CD4-positive, alpha-beta T cell treated with Interleukin-4 for 4 hours (primary cell): Measurements from ENCODE around the gene ABCC8.

Experiments
- DNase-seq: peaks from one replicate; pipeline ENCODE4 v3.0.0-alpha.2; 2020

The ABCC8 gene

GRCh38 chr11:17423533-17424310 is 52.9 kb downstream of the ABCC8 start:
- DNase-seq: no peak

DNA sequence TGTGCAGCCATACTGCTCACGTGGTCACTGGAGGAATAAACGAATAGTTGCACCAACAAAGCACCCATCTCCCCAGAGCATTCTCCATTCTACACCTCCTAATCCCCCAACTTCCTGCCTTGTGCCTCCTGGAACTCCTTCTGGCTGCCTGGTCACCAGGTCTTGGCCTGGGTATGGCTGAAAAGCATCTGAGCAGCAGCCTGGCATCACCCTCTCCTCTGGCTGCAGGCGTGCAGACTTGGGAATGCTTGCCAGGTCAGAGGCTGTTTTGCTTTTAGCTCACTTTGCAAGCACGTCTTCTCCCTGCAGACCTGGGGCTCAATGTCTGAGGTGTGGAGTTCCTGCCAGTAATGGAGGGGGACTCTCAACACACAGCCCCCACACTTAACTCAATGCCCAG is 54.9 kb downstream of the ABCC8 start:
- no peak for DNase-seq

GRCh38 chr11:17418444-17419081 is 58.1 kb downstream of the ABCC8 start:
- no peak for DNase-seq

DNA sequence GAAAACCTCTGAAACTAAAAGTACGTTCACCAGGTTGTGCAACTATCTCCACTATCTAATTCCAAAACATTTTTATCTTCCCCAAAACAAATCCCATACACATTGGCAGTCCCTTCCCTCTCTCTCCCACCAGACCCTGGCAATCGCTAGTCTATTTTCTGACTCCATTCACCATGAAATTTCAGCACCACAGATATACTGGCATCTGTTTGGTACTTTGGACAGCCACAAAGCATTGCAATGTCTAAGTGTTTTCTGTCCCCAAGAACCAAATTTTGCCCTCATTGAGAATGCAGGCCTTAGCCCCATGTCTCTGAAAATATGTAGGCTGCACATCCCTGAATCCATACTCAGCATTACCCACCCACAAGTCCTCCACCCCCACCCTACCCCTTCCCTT is 60.2 kb downstream of the ABCC8 start:
- DNase-seq: no peak

DNA sequence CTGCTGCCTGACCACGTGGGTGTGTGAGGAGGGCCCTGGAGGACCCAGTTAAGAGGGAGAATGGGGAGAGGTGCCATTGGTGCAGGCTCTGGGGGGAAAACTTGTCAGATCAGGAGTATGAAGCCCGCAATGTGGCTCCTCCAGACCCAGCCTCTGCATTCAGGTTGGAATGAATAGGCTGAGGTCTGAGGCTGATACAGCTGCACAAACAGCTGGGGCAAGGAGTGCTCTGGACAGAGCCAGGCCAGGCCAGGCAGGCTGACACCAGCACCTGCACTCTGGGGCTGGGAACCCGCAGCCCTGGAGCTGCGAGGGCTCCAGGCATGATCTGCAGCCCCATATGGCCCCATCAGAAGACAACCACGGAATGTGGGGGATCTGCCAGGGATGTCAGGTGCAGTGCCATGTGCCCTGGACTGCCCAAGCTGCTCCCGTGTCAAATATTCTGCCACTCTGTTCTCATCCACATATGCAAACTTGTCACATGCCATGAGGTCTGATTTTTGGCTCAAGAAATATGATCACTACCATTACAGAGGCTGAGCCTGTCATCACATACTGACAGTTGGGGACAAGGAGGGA is 61.0 kb downstream of the ABCC8 start:
- DNase-seq: no peak

GRCh38 chr11:17414992-17415391 is 61.7 kb downstream of the ABCC8 start:
- no peak for DNase-seq

DNA sequence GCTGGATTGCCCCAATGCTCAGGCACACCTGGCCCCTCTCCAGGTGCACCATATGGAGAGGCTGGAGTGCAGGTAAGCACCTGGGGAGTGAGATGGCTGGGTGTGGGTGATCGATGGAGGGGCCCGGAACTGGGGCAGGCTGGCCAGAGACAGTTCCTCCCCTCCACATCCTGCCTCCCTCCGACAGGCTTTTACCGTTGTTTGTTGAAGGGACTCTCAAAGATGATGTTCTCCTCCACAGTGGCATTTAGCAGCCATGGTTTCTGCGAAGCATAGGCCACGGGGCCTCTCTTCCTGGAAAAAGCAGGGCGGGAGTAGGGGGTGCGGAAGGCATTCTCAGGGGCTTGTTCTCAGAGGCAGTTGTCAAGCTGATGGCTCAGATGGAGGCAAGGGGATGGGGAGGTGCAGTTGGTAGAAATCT is 62.3 kb downstream of the ABCC8 start:
- no peak for DNase-seq

DNA sequence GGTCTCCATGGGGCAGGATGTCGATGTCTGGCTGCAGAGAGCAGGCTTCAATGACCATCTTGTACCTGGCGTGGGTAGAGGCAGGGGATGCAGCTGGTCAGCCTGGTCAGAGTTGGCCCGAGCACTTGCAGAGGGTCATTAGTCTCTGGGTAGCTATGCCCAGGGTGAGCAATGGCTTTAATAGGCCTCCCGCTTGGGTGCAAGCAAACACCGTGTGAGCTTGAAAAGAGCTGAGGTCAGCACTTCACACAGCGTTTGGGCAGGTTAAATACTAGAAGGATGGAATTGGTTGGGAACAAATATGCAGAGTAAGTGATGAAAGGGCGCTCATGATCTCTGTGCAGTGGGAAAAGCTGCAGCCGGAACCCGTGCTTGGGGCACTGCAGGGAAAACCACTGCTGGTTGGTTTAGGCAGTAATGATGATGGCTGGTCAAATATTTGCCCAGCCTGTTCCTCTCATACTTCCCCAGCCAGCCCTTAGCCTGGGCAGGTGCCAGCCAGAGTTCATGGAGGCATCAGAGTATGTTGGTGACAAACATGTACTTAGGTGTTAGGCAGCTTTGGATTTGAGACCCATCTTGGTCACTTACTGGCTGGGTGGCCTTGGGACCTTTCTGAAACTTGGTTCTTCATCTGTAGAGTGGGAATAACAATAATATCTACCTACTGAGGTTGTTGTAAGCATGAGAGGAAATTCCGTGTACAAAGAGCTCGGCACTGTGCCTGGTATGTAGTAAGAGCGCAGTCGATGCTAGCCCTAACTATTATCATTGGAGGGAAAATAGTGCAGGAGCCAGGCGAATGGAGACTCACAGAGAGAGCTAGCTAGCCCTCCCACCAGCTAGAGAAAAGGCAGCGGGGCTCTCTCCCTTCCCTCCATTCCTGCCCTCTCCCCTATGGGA is 63.0 kb downstream of the ABCC8 start:
- no peak for DNase-seq

- no peak for DNase-seq
Observed at GRCh38 chr11:17412488-17413180, 64.0 kb downstream of the ABCC8 start.

DNA sequence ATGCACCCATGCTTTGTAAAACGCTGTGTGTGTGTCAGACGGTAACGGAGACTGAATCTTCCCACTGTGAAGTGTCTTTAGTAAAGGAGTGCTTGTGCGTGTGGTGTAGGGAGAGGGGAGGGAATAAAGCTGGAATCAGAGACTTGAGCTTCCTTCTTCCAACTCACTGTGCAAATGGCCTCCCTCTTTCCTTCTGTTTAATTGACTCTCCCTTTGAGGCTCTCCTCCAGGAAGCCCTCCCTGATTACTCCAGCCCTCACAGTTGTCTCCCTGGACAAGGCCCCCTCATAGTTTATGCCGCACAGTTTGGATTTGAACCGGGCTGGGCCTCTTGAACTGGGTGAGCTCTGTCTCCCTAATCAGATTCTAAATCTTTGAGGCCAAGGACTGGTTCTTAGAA is 65.2 kb downstream of the ABCC8 start:
- DNase-seq: no peak

DNA sequence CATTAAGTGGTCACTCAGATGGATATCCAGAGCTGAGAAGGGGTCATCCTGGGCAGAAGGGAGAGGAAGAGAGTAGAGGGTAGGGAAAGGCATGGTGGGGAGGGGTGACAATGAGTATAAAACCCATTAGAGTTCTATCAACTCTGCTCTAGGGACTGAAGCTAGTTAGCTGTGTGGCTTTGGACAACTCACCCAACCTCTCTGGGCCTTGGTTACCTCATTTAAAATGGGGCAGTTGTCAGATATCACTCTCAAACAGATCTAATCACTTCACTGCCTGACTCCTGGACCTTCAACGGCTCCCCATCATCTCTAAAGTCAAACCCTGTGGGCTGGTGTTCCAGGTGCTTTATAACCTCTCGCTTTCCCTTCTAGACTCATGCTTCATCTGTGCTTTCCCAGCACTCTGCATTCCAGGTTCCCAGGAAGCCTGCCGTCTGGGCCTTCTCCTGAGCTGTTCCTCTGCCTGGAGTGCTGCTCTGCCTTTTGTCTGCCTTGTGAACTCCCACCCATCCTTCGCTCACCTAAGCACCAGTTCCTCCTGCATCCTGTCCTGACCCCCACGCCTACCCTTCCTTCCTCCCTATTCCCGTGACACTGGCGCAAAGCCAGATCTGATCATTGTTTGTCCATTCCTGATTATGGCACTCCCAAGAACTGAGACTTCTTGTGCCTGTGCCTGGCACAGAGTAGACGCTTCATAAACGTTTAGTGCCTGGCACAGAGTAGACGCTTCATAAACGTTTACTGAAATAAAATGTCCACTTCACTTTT is 65.9 kb downstream of the ABCC8 start:
- DNase-seq: no peak

DNA sequence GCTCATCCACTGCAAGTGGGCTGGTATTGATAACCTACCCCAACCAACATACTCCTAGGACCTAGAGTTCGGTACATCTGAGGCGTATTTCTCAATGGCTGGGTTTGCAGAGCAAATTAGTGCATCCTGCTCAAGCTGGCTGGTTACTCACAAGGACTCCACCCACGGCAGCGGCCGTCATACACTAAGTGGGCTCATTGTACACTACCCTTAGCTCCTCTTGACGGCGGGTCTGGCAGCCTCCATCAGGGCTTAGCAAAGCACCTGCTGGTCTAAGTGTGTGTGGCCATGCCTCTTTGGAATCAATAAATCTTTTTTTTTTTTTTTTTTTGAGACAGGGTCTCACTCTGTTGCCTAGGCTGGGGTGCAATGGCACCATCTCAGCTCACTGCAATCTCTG is 68.0 kb downstream of the ABCC8 start:
- DNase-seq: no peak

GRCh38 chr11:17408026-17408425 is 68.6 kb downstream of the ABCC8 start:
- no peak for DNase-seq

DNA sequence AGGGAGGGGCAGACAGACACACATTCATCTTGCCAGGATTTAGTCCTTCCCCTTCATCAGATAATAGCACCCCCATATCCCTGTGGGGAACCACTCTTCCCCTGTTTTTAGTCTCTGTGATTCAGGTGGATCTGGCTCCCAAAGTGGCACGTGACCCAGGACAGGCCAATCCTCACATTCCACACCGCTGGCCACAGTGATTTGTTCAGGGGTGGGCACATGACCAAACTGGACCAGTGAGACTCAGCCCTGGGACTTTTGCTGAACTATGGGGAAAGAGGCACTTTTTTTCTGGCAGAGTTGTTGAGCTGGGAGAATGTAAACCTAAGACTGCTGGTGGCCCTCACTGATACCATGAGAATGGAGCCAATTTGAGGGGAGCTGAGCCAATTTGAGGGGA is 69.1 kb downstream of the ABCC8 start:
- no peak for DNase-seq

DNA sequence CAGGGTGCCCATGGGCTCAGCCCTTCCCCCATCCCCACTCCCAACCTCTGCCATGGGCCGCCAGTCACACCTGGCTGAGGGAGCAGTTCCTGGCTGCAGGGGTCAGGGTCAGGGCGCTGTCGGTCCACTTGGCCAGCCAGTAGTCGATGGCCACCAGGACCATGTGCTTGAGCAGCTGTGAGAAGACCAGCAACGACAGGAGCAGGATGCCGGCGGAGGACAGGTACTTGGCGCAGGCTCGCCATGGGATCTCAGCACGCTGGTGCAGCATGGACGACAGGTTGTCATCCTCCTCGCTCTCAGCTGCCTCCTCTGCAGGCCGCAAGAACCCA is 69.9 kb downstream of the ABCC8 start:
- no peak for DNase-seq

GRCh38 chr11:17406082-17406817 is 70.4 kb downstream of the ABCC8 start:
- no peak for DNase-seq

DNA sequence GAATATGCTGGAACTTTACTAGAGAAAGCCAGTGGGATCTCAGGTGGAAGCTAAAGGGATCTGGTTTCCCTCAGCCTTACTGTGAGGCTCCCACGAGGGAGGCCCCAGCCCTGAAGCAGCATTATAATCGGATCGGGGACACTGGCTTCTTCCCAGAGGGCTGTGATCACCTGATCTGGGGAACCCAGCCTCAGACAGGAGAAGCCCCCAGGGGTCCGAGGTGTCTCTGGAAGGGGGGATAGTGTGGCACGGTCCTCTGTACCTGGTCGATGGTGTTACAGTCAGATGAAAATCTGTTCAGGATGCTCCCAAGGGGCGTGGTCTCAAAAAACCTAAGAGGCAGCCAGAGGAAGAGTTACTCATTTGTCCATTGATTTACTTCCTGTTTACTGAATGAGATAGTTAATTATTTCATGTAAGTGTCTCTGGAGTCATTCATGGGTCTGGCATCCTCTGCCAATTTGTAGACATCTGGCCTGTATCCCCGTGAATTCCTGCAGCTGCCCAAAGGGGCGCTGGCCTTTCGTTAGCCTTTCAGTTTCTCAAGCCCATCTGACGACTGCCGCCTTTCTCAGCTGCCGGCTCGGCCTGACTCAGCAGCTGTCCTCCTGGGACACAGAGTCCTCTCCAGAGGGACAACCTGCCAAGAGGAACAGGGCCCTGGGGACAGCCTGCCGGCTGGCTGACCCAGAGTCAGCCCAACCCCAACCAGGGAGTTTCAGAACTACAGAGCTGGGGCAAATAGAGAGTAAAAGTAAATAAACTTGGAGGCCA is 71.2 kb downstream of the ABCC8 start:
- DNase-seq: no peak

DNA sequence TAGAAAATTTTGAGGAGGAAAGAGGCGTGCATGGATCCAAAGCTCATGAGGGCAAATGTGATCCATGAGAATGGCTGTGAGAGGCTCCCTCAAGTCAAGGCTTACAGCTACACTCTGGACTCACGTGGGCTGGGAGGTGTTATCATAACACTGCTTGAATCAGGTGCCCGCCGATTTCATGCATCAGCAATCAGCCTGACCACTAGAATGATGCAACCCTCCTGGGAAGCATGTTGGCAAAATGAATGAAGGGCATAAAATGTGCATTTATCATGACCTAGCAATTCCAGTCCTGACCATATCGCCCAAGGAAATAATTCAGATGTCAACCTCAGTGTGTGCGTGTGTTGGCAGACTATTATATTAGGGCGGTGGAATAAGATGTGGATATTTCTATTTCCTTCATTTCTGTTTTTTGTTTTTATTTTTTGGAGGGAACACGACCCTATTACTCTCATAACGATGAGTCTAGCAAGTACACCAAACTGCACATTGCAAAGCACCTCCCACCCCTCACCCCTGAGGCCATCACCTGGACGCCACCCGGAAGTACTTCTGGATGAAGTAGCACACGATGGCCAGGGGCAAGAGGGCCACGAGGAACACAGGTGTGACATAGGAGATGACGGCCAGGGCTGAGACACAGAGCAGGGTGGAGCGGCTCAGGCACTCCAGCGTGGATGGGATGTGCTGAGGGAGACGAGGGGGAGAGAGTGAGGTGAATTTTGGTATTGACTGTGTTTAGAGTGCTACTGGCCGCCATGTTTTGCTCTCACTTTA is 72.5 kb downstream of the ABCC8 start:
- DNase-seq: no peak

- DNase-seq: no peak
Observed at GRCh38 chr11:17402486-17402885, 74.2 kb downstream of the ABCC8 start.

GRCh38 chr11:17401841-17402240 is 74.8 kb downstream of the ABCC8 start:
- no peak for DNase-seq
